ENCODE data around the gene NEBL.

Gene NEBL

DNA sequence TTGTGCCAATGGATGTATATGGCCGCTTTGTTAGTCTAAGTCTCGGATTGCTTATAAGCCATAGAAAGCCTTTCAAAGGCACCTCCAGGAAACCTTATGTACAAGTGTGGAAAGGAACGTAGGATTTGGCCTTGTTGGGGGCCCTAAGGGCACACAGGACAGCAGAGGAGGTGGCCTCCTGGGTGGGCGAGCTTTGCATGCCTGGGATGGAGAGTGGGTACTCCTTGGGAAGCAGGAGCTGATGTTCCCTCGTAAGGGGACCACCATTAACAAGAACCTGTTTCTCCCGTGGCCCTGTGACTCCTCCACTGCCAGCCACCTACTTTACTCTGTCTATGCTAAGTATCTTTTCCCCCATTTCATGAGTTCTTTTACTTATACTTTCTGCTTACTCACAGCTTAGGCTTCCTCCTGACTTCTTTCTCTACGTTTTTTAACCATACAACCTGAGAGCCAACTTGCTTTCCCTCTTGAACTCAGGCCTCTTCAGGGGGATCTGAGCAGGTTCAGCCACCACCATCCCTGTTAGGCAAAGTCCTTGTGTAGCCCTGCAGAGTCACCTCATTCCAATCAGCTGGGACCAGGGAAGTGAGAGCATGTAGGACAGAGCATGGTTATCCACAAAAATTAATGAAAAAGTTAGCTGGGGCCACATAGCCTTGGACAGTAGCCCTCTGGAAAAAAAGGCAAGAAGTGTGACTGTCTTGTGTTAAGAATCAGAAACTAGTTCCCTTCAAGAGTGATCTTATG lies 118.9 kb downstream of the NEBL start:
- DNase-seq (ENCODE audit: low spot score): no peak

DNA sequence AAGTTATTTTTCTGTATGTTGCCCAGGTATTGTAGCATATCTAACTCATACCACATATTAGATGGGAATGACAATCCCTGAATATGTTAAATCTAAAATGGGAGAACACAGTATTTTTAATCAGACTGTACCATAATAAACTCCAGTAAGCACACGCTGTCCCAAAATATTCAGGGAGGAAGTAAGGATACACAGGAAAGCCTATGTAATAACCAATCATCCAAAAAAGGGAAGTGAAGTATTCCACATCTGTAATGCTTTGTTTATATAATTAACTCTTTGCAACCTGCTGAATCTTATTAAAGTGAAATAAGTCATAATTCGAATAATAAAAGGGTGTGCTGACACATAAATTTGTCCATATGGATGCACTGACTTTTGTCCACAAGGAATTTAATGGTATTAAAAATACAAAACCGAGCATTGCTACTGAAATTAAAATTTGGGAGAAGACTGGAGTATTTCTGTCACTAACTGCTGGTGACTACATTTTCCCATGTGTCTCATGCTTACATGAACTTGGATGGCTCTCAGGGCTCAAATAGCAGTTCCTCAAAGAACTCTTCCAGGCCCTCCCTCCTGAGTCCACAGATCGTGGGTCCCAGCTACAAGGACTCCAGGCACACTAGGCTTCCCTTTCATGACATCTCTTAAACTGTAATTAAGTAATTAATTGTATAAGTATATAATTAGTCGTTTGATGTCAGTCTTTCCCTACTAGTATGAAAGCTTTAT lies 120.6 kb downstream of the NEBL start:
- DNase-seq (ENCODE audit: low spot score): no peak

DNA sequence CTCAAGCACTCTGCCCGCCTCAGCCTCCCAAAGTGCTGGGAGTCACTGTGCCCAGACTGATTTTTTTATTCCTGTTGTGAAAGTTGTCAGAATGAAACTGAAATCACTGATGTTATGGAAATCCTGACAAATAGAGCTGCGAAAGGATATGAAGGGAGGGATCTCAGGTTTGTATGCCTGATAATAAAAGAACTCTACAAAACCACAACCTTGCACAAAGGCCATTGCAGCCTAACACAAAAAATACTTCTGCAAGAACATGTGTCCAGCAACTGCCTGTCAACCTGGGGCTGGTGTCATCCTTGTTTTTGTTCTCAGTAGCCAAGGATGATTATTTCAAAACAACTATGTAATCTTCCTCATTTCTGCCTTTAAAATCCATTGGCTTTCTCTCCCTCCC lies 126.1 kb downstream of the NEBL start:
- no peak for DNase-seq (ENCODE audit: low spot score)

DNA sequence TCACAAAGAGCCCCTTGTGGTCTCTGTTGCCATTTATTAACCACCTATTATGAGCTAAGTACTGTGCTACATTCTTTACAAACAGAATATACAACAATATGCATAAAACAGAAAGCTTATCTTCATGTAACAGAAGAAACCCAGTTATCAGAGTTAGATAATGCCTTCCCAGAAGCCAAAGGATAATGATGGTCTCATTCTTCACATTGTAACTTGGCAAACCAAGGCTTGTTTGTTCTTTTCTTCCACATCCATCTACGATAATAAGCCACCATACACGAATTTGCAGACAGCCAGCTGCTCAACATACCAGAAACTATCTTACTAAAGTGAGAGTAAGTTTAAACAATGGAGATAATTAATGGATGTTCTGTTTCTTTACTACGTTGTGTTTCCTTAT lies 127.6 kb downstream of the NEBL start:
- no peak for DNase-seq (ENCODE audit: low spot score)

DNA sequence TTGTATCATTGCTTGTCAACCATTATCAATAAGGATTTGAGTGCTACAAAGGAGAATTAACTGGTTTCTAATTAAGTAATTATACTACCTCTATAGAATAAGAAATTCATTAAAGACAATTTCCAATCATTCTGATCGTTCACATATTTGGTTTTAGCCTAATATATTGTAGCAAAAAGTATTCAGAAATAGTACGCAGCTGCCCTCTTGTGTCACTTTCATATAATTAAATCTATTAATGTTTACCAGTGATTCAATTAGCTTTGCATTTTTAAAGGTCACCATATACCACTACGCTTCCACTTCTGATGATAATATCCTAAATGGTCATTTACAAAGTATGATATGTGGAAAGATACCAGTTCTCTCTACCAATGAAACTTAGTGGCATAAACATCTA lies 128.3 kb downstream of the NEBL start:
- no peak for DNase-seq (ENCODE audit: low spot score)

DNA sequence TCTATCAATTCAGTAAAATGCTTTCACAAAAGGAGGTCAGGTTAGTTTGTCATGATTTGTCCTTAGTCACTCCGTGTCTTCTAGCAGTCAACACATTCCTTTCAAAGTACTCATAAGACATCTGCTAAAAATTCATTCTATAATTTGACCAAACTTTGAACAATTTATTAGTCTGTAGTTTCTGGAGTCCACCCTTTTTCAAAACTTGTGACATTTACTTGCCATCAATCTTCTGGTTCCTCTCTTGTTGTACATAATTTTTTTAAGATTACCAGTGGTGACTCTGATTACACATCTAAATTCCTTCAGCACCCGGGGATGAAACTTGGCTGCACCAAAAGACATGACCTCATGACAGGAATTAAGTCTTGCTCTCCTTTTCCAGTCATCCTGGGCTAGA lies 130.1 kb downstream of the NEBL start:
- DNase-seq (ENCODE audit: low spot score): no peak

DNA sequence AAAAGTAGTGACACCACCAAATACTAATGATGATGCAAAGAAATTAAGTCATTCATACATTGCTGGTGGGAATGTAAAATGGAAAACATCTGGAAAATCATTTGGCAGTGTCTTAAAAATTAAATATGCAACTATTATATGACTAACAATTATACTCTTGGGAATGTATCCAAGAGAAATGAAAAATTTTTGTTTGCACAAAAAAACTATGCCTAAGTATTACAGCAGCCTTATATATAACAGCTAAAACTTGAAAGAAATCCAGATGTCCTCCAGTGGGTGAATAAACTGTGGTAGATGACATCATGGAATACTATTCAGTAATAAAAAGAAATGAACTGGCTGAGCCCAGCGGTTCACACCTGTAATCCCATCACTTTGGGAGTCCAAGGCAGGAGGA lies 132.0 kb downstream of the NEBL start:
- no peak for DNase-seq (ENCODE audit: low spot score)

DNA sequence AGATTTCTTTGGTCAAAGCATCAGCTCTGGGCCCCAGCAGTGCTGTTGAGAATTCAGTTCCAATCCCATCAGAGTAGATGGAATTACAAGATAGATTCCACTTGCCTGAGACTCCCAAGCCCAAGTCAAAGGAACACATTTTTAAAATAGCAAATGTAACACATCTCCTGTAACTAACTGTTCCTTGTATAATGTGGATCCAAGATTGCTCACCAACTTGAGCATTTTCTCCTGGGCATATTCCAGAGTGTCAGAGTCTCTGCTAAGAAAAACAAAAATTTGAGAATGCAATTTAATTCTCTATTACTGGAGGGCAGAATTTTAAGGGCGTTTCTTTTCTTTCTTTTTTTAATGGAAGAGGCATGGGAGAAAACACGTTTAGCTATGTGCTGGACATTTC lies 136.7 kb downstream of the NEBL start:
- no peak for DNase-seq (ENCODE audit: low spot score)

DNA sequence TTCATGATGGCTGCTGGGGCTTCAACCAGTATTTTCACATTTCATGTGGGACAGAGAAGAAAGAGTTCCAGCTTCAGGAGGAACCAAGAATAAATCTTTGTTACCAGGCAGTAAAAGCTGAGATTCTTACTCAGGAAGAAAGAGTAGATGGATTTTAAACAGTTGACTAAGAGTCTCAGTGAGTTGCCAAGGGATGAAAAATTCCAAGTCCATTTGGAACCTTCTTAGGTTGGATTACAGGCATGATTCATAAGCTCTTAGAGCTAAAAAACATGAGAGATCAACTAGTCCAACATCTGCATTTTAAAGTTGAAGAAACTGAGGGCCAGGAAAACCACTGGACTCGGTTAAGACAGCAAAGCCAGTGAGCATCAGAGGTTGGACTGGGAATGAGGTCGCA lies 148.6 kb downstream of the NEBL start:
- no peak for DNase-seq (ENCODE audit: low spot score)

DNA sequence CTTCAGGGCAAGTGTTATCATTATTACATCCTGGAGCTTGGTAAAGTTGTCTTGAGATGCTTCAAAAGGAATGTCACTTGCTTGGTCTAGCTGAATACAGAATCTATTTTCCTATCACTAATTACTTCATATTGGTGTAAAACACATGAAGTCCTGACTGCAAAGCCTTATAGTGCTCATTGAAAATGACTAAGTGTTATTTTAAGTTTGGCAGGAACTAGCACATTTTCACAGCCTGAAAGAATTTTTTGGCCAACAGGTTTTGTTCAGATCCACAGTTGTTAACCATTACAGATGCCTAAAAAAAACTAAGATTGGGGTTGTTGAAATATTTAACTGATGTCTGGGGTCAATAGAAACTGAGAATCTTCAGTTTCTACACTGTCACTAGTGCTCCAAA lies 149.3 kb downstream of the NEBL start:
- no peak for DNase-seq (ENCODE audit: low spot score)

DNA sequence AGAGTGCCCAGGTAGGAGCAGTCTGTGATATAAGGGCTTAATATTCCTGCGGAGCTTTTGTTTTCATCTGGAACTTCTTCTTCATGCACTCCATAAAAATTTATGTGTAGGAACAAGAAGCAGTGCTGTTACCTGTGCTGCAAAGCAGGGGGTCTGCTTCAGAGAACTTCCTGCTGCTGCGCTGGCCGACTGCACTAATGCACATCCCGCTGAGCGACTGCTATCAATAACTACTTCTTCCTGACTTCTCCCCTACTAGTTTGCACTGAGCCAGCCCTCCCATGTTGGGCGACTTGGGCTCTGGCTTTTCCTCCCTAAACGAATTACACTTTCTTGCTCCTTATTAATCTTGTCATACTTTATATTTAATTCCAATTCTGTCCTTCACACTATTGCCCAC lies 150.3 kb downstream of the NEBL start:
- DNase-seq (ENCODE audit: low spot score): no peak

DNA sequence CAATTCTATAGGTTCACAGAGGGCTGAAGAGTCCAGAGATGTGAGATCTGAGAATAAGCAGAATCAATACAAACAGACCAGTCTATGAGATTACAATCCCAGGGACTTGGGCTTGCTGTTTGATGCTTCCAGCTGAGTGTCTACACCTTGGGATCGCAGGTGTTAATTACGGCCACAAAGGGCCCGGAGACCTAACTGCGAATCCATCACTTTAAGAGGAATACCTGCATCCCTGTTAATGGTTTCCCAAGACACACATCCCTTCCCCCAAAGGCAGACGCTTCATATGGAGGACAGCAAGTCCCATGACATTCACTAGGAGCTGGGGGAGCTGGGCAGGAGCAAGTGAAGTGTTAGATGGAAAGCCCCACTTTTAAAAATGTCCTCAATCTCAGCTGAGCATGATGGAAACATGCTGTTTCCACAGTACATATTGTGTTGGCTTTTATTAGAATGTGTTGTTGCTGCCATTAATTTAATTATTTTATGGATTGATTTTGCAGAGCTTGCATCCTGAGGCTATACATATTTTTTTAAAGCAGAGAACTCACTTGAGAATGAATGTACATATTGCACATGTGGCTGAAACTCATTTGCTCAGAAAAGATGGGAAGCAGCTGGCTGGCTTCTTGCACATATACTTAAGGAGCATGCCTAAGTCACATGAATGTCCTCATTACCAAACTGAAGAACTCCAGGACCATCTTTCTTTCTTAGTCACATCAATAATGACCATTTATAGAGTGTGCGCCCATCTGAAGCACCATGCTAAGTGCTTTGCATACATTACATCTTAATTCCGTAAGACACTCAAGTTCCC lies 151.3 kb downstream of the NEBL start:
- no peak for DNase-seq (ENCODE audit: low spot score)

DNA sequence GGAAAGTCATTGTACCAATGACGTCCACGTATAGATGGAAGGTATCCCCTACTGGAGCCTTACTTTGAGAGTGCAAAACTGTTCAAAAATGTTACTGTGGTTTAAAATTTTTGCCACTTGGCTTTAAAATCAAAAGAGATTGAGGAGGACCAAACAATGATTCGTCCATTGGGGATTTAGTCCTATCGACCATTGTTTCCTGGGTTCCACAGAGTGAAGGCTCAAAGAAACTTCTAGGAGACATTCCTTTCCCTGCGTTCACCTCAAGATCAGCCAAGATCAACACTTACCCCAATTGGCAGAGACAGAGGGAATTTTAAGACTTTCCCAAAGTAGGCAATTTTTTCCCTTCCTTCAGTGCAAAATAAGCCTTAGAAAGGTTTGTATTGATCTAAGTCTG lies 152.3 kb downstream of the NEBL start:
- DNase-seq (ENCODE audit: low spot score): no peak

DNA sequence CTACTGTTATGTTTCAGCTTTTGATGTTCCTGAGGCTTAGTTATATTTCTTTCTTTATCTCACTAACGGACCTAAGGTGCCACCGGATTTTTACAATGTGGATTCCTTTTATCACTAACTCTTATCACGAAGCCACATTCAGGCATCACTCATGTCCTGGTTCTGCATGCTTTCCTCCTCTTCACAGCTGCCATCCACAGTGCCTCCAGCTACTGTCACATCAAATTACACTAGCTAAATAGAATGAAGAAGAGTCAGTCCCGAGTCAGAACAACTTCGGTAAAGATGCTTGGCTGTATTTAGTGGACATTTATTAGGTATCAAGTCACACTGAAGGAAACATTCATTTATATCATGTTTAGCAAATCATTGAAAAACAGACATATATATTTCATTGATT lies 153.2 kb downstream of the NEBL start:
- DNase-seq (ENCODE audit: low spot score): no peak

DNA sequence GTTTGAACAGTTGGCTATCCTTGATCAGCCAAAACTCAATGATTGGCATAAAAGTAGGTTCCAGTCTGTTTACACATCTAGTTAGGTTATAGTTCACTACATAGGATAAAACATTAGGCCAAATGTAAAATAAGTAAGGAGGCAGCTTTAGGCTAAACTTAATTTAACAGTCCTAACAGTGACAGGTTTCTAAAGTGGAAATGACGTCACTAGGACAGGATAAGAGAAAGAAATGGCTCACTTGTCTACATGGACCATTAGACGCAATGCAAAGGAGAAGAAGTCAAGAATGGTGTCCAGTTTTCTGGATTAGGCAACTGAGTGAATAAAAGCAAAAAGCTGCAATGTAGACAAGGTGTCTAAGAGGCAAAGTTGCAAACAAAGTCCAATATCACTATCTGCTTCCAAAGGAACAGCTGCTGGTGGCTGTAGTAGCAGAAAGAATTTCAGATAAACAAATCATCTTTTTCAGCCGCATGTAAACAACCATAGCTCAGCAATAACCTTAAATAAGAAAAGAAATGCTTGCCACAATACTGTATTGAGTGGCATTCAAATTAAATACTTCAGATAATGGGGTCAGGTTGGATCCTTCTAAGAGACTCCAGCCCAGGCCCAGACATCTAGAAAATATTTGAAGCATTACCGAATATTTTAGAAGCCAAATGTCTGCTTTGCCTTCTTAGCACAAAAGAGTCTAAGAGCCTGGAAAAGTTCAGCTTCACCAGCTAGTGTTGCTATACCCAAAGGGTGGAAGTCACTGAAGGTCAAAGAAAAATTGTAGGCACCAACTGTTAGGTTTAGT lies 154.2 kb downstream of the NEBL start:
- no peak for DNase-seq (ENCODE audit: low spot score)

DNA sequence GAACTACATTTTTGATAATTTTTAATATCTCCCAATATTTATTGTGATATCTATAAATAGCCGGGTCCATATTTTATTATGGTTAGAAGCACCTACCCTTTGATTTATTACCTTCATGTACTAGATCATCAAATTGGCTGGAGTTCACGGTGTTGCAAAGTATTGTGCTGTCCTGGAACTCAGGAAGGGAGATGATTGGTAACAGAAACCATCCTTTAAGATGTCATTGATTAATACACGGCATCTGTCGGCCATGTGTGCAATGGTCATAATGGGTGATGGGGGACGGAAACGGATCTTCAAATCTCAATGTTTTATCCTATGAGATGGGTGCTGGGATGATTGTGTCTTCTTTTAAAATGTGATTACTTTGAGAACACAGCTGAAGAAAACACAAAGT lies 157.0 kb downstream of the NEBL start:
- DNase-seq (ENCODE audit: low spot score): no peak

DNA sequence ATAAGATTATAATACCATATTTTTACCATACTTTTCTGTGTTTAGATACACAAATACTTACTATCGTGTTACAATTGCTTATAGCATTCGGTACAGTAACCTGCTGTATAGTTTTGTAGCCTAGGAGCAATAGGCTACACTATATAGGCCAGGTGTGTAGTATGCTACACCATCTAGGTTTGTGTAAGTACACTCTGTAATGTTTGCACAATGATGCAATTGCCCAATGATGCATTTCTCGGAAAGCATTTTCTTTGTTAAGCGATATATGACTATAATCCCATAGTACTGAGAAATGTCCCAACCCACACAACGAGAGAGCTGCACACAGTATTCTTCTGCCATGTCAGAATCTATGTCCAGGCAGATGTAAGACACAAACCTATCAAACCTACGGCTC lies 160.0 kb downstream of the NEBL start:
- DNase-seq (ENCODE audit: low spot score): no peak
